ENCODE data around the gene RAB3IL1.

GRCh38 chr11:61887839-61888494 is 29.4 kb downstream of the RAB3IL1 start:
- TF ChIP-seq CTCF (IDR thresholded peaks at IDR 0.05): no peak
- no peak for TF ChIP-seq POLR2A (IDR thresholded peaks at IDR 0.05; ENCODE audit: low read depth)
- TF ChIP-seq POLR2AphosphoS5 (IDR thresholded peaks at IDR 0.05): peak; percentile 83 to 89
